Subcutaneous adipose tissue (tissue), 4 donors: ENCODE results near the gene WDFY3. TPM values are rescaled to one million over a fixed set of nuclear protein-coding genes. Genes with fewer than 3 reads are reported as not detected.

ENCODE experiments used
- total RNA-seq, 4 donors: library from RNA; depleted of rRNA; stranded (reverse); fragments of >200 nt; gene quantifications; one replicate each; pipeline ENCODE4 v1.1.0, GENCODE V29; 2016
- TF ChIP-seq, protein P1 (sequence below): fragments of 450-650 bp; IDR thresholded peaks from one replicate; pipeline ENCODE4 v1.5.1; 2016; ENCODE audit warnings: low read depth, mild to moderate bottlenecking, control low read depth, antibody characterized with exemption, moderate library complexity

The WDFY3 gene
- total RNA-seq, 4 donors from 2014 or later, result 80.3 to 167 (median 146) TPM

DNA sequence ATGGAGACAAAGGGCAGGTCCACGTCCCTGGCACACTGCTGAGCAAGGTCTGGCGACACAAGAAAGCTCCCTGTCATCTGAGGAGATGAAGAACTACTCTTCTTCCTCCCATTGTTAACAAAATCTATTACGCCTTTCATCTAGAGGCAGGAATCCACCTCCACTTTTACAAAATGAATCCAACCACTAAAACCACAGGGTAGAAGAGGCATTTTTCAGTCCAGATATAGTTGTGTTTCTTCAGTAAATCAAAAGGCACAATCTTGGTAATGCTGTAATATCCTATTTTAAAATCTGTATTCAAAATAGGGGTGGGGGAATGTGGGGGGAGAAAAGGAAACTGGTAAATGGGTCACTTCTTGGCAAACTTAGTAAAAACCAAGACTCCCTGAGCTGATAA, 282.1 kb downstream of the WDFY3 start:
- TF ChIP-seq, protein P1, sequence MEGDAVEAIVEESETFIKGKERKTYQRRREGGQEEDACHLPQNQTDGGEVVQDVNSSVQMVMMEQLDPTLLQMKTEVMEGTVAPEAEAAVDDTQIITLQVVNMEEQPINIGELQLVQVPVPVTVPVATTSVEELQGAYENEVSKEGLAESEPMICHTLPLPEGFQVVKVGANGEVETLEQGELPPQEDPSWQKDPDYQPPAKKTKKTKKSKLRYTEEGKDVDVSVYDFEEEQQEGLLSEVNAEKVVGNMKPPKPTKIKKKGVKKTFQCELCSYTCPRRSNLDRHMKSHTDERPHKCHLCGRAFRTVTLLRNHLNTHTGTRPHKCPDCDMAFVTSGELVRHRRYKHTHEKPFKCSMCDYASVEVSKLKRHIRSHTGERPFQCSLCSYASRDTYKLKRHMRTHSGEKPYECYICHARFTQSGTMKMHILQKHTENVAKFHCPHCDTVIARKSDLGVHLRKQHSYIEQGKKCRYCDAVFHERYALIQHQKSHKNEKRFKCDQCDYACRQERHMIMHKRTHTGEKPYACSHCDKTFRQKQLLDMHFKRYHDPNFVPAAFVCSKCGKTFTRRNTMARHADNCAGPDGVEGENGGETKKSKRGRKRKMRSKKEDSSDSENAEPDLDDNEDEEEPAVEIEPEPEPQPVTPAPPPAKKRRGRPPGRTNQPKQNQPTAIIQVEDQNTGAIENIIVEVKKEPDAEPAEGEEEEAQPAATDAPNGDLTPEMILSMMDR, result no peak

DNA sequence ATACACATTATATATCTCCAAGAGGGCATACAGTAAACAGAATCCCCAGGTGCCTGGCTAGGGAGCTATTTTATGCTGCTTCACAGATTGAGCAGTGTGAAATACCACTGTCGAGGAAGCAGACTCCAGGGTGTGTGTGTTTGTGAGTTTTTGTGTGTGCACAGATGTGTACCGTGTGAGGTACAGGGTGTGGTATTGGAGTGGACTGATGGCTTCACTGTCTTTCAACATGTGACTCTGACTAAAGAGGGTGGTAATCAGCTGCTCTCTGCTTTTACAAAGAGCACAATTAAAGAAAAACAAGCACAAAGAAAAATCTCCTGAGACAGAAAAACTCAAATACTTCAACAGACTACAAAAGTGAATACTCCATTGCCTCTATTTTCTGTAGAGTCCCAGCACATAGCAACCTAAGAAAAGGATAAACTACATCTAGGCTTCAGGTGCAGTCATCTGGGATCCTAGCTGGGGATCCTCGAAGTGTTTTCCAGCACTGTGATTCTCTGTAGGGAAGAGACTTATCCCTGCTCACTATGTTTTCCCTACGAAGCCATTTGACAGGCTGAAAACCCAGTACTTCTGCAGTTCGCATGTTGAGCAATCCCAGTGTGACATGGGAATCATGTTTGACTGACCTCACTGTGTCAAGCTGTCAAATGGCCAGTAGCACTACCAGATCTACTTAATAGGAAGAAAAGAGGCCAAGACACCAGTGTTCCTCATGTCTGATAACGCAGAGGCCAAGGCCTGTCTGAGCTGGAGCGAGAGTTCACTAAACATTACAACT, 283.2 kb downstream of the WDFY3 start:
- TF ChIP-seq, protein P1, result no peak

DNA sequence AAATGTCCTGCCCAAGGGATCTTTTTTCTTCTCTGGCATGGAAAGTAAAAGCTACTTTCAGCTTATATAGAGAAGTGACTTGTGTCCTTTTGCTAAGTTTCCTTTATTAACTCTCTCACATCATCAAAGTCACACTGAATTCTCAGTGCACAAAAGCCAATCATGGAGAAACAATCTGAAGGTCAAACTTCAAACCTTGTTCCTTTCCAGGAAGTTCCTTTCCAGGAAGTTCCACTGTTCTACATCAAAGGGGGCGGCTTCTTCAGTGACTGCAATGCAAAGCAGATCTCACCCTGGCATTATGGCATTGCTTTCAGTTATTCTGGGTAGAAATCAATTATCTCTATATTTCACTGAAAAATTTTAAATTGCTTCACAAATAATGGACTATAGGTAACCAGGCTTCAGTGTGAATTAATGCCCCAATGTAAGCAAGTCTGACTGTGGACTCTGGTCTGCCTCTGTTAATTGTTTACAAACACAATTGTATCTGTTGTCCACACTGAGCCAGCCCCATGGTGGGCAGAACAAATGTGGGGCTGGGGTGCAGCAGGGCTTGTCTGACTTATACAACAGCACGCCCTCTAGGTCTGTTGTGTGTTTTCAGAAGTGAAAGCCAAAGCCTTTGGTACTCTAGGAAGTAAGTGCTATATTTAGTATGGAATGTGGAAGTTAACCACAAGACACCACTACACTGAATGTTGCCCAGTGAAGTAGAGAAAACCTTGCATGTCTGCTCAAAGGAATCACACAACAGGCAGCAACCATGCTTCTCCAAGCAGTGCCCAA, 284.8 kb downstream of the WDFY3 start:
- TF ChIP-seq, protein P1, result no peak

DNA sequence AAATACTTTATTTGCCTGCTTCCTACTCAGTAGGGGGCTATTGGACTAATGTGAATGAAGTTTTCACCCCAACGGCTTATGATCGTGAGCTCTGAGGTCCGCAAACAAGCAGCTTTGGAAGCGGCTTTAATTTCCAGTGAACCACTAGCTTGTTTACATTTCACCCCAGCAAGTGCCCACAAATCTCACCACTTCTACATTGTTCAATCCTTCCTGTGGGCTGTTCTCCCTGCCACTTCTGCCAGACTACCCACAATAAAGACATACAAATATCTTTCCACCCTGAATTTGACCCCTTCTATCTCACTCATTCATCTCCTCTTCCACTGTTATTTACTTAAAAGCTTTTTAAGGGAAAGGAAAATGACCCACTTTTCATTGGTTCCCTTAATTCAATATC, 285.5 kb downstream of the WDFY3 start:
- TF ChIP-seq, protein P1, result no peak

DNA sequence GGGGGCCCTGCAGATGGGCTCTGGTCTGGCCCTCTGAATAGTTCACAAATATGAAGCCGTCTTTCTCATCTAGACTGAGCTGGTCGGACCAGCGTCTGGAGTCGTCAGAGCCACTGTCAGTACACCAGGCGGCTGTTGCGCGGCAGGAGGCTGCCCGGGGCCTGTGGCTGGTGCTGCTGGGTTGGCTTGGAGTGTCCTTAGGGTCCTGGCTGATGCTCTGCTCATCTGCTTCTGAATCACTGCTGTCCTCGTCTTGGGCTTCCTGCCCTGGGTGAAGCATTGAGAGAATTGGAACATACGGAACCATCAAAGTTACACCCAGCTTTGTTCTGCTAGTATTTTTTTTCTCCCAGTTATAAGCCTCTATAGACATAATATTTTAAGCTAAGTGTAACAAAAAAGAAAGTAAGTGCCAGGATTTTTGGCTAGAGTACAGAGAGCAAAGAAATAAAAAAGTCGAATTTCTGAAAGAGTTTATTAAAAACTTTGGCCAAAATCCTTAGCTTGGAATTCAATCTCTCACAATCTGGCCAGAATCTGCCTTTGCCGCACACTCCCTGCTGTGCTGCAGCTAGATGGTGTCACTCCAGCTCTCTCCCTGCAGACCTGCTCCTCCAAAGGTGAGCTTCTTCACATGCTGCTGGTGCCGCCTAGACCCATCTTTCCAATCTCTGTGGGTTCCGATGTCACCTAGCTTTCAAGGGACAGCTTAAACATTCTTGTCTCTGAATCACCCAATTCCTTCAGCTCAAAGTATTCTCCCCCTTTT, 287.3 kb downstream of the WDFY3 start:
- TF ChIP-seq, protein P1, result no peak

DNA sequence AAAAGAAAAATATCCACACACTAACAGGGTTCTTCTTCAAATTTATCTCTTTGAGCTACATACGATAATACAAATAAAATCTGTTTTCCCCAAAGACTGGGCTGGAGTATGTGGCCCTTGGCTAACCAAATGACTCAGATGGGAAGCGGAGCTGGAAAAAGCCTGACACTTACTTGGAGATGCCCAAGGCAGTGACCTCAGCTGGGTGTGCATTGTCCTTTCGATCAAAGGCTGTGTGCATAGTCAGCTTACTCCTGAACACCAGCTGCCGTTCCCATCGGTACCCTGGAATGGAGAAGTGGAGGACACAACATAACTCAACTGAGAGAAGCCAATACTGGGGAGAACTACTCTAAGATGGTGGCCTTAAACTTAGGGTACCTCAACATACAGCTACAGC, 288.5 kb downstream of the WDFY3 start:
- TF ChIP-seq, protein P1, result no peak

DNA sequence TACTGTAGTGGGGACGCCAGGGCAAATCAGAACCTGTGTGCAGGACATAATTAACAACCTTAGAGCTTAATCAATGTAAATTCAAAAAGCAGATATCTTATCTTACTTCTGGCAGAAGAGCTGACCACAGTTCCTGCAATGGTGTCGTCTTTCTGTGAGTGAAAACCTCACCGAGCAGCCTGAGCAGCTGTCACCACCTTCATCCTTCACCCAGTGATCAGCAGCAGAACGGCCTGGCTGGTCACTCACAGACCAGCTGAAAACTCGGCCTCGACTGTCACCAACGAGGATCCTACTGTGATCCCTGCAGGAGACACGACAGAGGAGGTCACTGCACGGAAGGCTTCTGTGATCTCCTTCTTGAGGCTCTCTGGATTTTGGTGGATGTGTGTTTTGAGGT, 289.4 kb downstream of the WDFY3 start:
- TF ChIP-seq, protein P1, result no peak
